NCI-H2029 (cell line): ENCODE measurements around the gene ISLR.

Experiments used
- DNase-seq: peaks from one replicate; lab custom pipeline; 2025; lab: John Stamatoyannopoulos, UW

Gene ISLR

GRCh38 chr15:74173380-74174218 is at the start of gene ISLR:
Gene ISLR, plus strand, starts transcription at chr15:74173710. Its CDS starts 1,149 bp downstream, at chr15:74174859.
- no peak for DNase-seq

- no peak for DNase-seq
Observed at GRCh38 chr15:74124196-74124595, 49.3 kb upstream of the ISLR start.

- no peak for DNase-seq
Observed at GRCh38 chr15:74124759-74125158, 48.8 kb upstream of the ISLR start.

GRCh38 chr15:74127255-74127953 is 46.1 kb upstream of the ISLR start:
- DNase-seq = peak; percentile 68

- no peak for DNase-seq
Observed at GRCh38 chr15:74127954-74128784, 45.3 kb upstream of the ISLR start.

GRCh38 chr15:74128785-74129585 is 44.5 kb upstream of the ISLR start:
- no peak for DNase-seq

- no peak for DNase-seq
Observed at GRCh38 chr15:74129586-74130154, 43.8 kb upstream of the ISLR start.

GRCh38 chr15:74130155-74130848 is 43.2 kb upstream of the ISLR start, which contains the start of gene ISLR2:
Gene ISLR2, plus strand, starts transcription at chr15:74130586. Its CDS starts 2,169 bp downstream, at chr15:74132755.
- no peak for DNase-seq

GRCh38 chr15:74130849-74131627 is 42.5 kb upstream of the ISLR start:
- DNase-seq = no peak

GRCh38 chr15:74131628-74132413 is 41.7 kb upstream of the ISLR start:
- no peak for DNase-seq

GRCh38 chr15:74132681-74133651 is 40.5 kb upstream of the ISLR start:
- no peak for DNase-seq

- no peak for DNase-seq
Observed at GRCh38 chr15:74133694-74134386, 39.7 kb upstream of the ISLR start.

GRCh38 chr15:74134387-74135027 is 39.0 kb upstream of the ISLR start:
- no peak for DNase-seq

- DNase-seq = no peak
Observed at GRCh38 chr15:74135041-74135565, 38.4 kb upstream of the ISLR start.

GRCh38 chr15:74136540-74136813 is 37.0 kb upstream of the ISLR start:
- no peak for DNase-seq

GRCh38 chr15:74136814-74137536 is 36.5 kb upstream of the ISLR start:
- DNase-seq = no peak
